HL-60 (cell line): Measurements from ENCODE around the gene BOD1L1.
A peak's percentile ranks its signal among the peaks of the same experiment; 100 is the strongest.

Experiments used
- DNase-seq, 2 experiments: peaks; one replicate each; pipeline ENCODE4 v3.0.0-alpha.2; 2010 to 2020; ENCODE audit warnings: low read depth in 1 of 2, low spot score in 1 of 2
- H3K27ac ChIP-seq: fragments of 250-450 bp; sonication (Bioruptor Pico); replicated peaks from 2 replicates; pipeline ENCODE4 v1.5.1; 2020; ENCODE audit warnings: mild to moderate bottlenecking, moderate library complexity
- H3K27me3 ChIP-seq: fragments of 250-450 bp; sonication (Bioruptor Pico); 2 replicates; pipeline ENCODE4 v1.5.1; 2021; ENCODE audit warnings: mild to moderate bottlenecking, moderate library complexity; ENCODE audit not compliant: insufficient read depth, poor library complexity, severe bottlenecking
- H3K4me3 ChIP-seq: replicated peaks from 2 replicates; pipeline ENCODE4 v1.5.1; 2011; ENCODE audit warnings: mild to moderate bottlenecking, control low read depth, low read length; ENCODE audit not compliant: insufficient read depth
- CTCF ChIP-seq: IDR thresholded peaks from one replicate; pipeline ENCODE4 v1.5.1; 2011; ENCODE audit warnings: low read length, control low read depth, inconsistent platforms; ENCODE audit not compliant: insufficient read depth
- GABPA ChIP-seq: IDR thresholded peaks from 2 replicates; pipeline ENCODE4 v1.6.1; 2012; ENCODE audit warnings: low read depth
- POLR2AphosphoS5 ChIP-seq: IDR thresholded peaks from 2 replicates; pipeline ENCODE4 v1.6.1; 2012; ENCODE audit warnings: low read depth
- SPI1 ChIP-seq: IDR thresholded peaks from 2 replicates; pipeline ENCODE4 v1.6.1; 2012; ENCODE audit warnings: low read depth, mild to moderate bottlenecking, borderline replicate concordance
- TF ChIP-seq, protein P1 (sequence below): IDR thresholded peaks from 2 replicates; pipeline ENCODE4 v1.6.1; 2012; ENCODE audit warnings: low read depth; ENCODE audit not compliant: insufficient replicate concordance

BOD1L1 gene

DNA sequence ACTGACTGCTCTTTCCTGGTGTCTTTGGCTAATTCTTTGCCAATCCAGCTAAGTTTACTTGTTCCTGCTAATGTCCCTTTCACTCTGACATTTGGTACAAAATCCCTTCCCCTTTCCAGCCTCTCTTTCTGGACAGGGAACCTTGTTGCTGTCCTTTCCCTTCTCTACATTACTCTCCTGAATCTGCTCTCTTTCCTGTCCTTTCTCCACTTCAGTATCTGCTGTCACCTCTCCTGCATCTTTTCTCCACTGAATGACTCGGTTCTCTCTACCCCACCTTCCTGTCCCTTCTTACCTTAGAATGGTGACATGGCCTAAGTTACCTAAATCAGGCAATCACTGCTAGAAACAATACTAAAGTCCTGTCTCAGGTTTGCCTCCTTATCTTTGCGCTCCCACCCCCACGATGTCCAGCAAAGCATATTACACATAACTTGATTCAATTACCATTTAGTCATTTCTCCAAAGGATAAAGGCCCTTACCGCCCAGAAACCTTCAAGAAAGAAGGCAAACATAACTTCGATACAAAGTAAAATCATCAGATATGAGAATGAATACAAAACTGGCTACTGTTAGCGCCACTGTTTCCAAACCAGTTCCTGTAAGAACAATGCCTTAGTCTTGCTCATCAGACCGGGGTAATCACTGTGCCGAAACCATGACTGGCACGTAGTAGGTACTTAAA is 890 bp downstream of the BOD1L1 start:
- TF ChIP-seq GABPA: no peak
- TF ChIP-seq, protein P1, sequence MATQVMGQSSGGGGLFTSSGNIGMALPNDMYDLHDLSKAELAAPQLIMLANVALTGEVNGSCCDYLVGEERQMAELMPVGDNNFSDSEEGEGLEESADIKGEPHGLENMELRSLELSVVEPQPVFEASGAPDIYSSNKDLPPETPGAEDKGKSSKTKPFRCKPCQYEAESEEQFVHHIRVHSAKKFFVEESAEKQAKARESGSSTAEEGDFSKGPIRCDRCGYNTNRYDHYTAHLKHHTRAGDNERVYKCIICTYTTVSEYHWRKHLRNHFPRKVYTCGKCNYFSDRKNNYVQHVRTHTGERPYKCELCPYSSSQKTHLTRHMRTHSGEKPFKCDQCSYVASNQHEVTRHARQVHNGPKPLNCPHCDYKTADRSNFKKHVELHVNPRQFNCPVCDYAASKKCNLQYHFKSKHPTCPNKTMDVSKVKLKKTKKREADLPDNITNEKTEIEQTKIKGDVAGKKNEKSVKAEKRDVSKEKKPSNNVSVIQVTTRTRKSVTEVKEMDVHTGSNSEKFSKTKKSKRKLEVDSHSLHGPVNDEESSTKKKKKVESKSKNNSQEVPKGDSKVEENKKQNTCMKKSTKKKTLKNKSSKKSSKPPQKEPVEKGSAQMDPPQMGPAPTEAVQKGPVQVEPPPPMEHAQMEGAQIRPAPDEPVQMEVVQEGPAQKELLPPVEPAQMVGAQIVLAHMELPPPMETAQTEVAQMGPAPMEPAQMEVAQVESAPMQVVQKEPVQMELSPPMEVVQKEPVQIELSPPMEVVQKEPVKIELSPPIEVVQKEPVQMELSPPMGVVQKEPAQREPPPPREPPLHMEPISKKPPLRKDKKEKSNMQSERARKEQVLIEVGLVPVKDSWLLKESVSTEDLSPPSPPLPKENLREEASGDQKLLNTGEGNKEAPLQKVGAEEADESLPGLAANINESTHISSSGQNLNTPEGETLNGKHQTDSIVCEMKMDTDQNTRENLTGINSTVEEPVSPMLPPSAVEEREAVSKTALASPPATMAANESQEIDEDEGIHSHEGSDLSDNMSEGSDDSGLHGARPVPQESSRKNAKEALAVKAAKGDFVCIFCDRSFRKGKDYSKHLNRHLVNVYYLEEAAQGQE: no peak
- no peak for TF ChIP-seq CTCF
- TF ChIP-seq POLR2AphosphoS5: no peak
- Histone ChIP-seq H3K27ac (peak overlapping the region; percentile 91), H3K27me3 (no peaks in the 10 kb centered on the region), H3K4me3 (peak overlapping the region; percentile 86)
- no peak for DNase-seq

GRCh38 chr4:13618212-13618806 is 9.2 kb downstream of the BOD1L1 start:
- H3K4me3 ChIP-seq: no peak overlapping the region
- TF ChIP-seq, protein P1: no peak
- TF ChIP-seq CTCF (no peak), POLR2AphosphoS5 (no peak), SPI1 (no peak), GABPA (no peak)
- peak overlapping the region; percentile 65; the same call in 1 of the 2 replicates for H3K27ac ChIP-seq
- H3K27me3 ChIP-seq: no peaks in the 10 kb centered on the region
- no peak for DNase-seq

DNA sequence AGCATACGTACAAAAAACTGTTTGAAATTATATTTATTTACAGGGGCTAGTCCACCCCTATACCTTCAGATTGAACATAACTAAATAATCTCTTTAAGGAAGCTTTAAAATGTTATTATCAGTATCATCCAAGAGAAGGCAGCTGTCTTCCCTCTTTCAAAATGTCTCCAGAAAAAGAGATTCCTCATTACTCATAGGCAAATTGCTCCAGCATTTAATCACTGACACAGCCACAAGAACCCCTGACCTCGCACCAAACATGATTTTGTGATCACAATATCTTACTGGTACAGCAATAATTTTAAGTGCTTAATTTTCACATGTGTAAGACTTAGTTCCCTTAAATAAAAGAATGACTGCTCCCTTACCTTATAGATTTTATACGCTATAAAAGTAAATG is 9.7 kb downstream of the BOD1L1 start:
- TF ChIP-seq CTCF (no peak), SPI1 (no peak), GABPA (no peak), POLR2AphosphoS5 (no peak)
- TF ChIP-seq, protein P1: no peak
- peak overlapping the region; percentile 65 for H3K27ac ChIP-seq
- H3K27me3 ChIP-seq: no peaks in the 10 kb centered on the region
- DNase-seq: no peak
- H3K4me3 ChIP-seq: no peak overlapping the region
